ENCODE measurements around the gene XPA.

- TF ChIP-seq MAX (IDR thresholded peaks at IDR 0.05) = no peak
- TF ChIP-seq EP300 (IDR thresholded peaks at IDR 0.05; ENCODE audit: borderline replicate concordance) = no peak
- TF ChIP-seq CREB1 (IDR thresholded peaks at IDR 0.05; ENCODE audit: low read depth) = no peak
- TF ChIP-seq TAF1 (IDR thresholded peaks at IDR 0.05; ENCODE audit: low read depth) = no peak
- TF ChIP-seq TEAD4 (IDR thresholded peaks at IDR 0.05) = no peak
- TF ChIP-seq, protein P1, sequence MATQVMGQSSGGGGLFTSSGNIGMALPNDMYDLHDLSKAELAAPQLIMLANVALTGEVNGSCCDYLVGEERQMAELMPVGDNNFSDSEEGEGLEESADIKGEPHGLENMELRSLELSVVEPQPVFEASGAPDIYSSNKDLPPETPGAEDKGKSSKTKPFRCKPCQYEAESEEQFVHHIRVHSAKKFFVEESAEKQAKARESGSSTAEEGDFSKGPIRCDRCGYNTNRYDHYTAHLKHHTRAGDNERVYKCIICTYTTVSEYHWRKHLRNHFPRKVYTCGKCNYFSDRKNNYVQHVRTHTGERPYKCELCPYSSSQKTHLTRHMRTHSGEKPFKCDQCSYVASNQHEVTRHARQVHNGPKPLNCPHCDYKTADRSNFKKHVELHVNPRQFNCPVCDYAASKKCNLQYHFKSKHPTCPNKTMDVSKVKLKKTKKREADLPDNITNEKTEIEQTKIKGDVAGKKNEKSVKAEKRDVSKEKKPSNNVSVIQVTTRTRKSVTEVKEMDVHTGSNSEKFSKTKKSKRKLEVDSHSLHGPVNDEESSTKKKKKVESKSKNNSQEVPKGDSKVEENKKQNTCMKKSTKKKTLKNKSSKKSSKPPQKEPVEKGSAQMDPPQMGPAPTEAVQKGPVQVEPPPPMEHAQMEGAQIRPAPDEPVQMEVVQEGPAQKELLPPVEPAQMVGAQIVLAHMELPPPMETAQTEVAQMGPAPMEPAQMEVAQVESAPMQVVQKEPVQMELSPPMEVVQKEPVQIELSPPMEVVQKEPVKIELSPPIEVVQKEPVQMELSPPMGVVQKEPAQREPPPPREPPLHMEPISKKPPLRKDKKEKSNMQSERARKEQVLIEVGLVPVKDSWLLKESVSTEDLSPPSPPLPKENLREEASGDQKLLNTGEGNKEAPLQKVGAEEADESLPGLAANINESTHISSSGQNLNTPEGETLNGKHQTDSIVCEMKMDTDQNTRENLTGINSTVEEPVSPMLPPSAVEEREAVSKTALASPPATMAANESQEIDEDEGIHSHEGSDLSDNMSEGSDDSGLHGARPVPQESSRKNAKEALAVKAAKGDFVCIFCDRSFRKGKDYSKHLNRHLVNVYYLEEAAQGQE (IDR thresholded peaks at IDR 0.05; ENCODE audit: low read depth) = no peak
- TF ChIP-seq EGR1 (IDR thresholded peaks at IDR 0.05) = no peak
- no peak for TF ChIP-seq ZBTB7A (IDR thresholded peaks at IDR 0.05; ENCODE audit: low read depth)
- TF ChIP-seq FOXM1 (IDR thresholded peaks at IDR 0.05; ENCODE audit: borderline replicate concordance, low read depth) = no peak
- no peak for TF ChIP-seq NFIC (IDR thresholded peaks at IDR 0.05)
- no peak for TF ChIP-seq TCF12 (IDR thresholded peaks at IDR 0.05; ENCODE audit: low read depth)
- no peak for TF ChIP-seq RAD21 (IDR thresholded peaks at IDR 0.05; ENCODE audit: low read depth)
Observed at GRCh38 chr9:97635026-97635425, 62.1 kb downstream of the XPA start.
